ENCODE data around the gene SLC66A1.

SLC66A1 gene

DNA sequence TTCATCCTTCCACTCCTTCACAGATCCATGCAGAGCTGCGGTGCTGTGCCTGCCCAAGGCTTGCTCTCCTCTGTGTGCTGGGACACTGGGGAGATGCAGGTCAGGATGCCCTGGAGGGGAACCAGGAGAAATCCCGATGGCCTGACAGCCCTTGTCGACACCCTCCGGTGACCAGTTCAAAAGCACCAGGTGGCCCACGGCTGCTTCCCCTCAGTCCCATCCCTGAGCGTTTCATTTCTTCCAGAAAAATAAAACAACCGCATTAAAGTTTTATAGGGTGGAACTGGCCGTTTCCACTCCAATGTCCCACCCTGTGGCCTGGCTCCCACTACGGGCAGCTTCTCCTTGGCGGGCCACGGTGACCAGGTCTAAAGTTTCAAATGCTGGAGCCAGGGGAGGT lies 48.3 kb downstream of the SLC66A1 start:
- H3K9me2 ChIP-seq (ENCODE audit: low read depth, low read length): no peaks in the 10 kb centered on the region
- H3K9me3 ChIP-seq (ENCODE audit: low read length): no peaks in the 10 kb centered on the region
- no peak for TF ChIP-seq EZH2 (IDR thresholded peaks at IDR 0.05; ENCODE audit: borderline replicate concordance, low read length)
- TF ChIP-seq, protein P1, sequence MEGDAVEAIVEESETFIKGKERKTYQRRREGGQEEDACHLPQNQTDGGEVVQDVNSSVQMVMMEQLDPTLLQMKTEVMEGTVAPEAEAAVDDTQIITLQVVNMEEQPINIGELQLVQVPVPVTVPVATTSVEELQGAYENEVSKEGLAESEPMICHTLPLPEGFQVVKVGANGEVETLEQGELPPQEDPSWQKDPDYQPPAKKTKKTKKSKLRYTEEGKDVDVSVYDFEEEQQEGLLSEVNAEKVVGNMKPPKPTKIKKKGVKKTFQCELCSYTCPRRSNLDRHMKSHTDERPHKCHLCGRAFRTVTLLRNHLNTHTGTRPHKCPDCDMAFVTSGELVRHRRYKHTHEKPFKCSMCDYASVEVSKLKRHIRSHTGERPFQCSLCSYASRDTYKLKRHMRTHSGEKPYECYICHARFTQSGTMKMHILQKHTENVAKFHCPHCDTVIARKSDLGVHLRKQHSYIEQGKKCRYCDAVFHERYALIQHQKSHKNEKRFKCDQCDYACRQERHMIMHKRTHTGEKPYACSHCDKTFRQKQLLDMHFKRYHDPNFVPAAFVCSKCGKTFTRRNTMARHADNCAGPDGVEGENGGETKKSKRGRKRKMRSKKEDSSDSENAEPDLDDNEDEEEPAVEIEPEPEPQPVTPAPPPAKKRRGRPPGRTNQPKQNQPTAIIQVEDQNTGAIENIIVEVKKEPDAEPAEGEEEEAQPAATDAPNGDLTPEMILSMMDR (IDR thresholded peaks at IDR 0.05; ENCODE audit: low read length): no peak
- no peak overlapping the region for H3K27ac ChIP-seq (ENCODE audit: low read depth, low read length, poor library complexity, severe bottlenecking)
- no peak overlapping the region for H3K9ac ChIP-seq (ENCODE audit: low read length)
- H3K36me3 ChIP-seq (ENCODE audit: insufficient read depth, low read length): peaks cover 12% of the 10 kb centered on the region
- H3K4me2 ChIP-seq (ENCODE audit: low read length): no peak overlapping the region
- H3F3A ChIP-seq (ENCODE audit: insufficient read depth, low read length): no peaks in the 10 kb centered on the region
- no peaks in the 10 kb centered on the region for H3K4me1 ChIP-seq (ENCODE audit: insufficient read depth, low read length, severe bottlenecking)
- H2AFZ ChIP-seq (ENCODE audit: low read length): no peak overlapping the region
- no peaks in the 10 kb centered on the region for H4K20me1 ChIP-seq (ENCODE audit: insufficient read depth, low read length)
- H3K4me3 ChIP-seq (ENCODE audit: low read depth, low read length, poor library complexity, severe bottlenecking): no peak overlapping the region
- no peaks in the 10 kb centered on the region for H3K79me2 ChIP-seq (ENCODE audit: insufficient read depth, low read length)
- H3K27me3 ChIP-seq (ENCODE audit: insufficient read depth, low read length): no peaks in the 10 kb centered on the region

DNA sequence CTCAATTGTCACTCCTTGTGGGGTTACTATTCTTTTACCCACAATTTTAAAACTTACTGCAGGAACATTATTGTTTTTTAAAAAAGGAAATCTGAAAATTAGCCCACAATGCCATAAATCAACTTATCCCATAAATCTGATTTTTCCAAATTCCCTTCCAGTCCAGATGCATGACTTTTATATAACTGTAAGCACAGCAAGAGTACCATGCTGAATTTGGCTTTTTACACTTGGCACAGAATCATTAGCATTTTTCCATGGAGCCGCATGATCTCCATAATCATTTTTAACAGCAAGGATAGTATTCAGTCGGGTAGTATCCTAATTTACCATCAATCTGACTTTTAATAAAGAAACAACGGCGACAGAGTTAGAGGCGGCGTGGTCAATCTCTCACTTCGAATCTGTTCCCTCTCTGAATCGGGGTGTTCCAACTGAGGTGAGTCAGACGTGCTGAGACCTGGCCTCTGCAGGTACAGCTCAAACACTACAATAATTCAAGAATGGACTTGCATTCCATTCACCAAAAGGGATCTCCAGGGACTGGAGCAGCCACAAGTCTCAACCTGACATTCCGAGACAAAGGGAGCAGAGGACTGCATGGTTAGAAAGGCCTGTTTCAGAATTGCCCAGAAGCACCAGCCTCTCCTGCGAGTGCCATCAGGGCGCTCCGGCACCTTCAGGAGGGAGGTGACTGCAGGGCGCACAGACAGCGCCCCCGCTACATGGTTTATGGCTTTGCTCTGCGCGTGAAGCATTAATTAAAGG lies 48.9 kb downstream of the SLC66A1 start:
- H2AFZ ChIP-seq (ENCODE audit: low read length): no peak overlapping the region
- H3K9ac ChIP-seq (ENCODE audit: low read length): no peak overlapping the region
- no peaks in the 10 kb centered on the region for H4K20me1 ChIP-seq (ENCODE audit: insufficient read depth, low read length)
- no peak overlapping the region for H3K4me2 ChIP-seq (ENCODE audit: low read length)
- H3F3A ChIP-seq (ENCODE audit: insufficient read depth, low read length): no peaks in the 10 kb centered on the region
- no peaks in the 10 kb centered on the region for H3K4me1 ChIP-seq (ENCODE audit: insufficient read depth, low read length, severe bottlenecking)
- no peaks in the 10 kb centered on the region for H3K9me3 ChIP-seq (ENCODE audit: low read length)
- no peaks in the 10 kb centered on the region for H3K79me2 ChIP-seq (ENCODE audit: insufficient read depth, low read length)
- peaks cover 6% of the 10 kb centered on the region; the same call in 1 of the 2 replicates for H3K36me3 ChIP-seq (ENCODE audit: insufficient read depth, low read length)
- H3K27ac ChIP-seq (ENCODE audit: low read depth, low read length, poor library complexity, severe bottlenecking): no peak overlapping the region
- TF ChIP-seq, protein P1 (IDR thresholded peaks at IDR 0.05; ENCODE audit: low read length): no peak
- H3K4me3 ChIP-seq (ENCODE audit: low read depth, low read length, poor library complexity, severe bottlenecking): no peak overlapping the region
- no peaks in the 10 kb centered on the region for H3K9me2 ChIP-seq (ENCODE audit: low read depth, low read length)
- H3K27me3 ChIP-seq (ENCODE audit: insufficient read depth, low read length): no peaks in the 10 kb centered on the region

DNA sequence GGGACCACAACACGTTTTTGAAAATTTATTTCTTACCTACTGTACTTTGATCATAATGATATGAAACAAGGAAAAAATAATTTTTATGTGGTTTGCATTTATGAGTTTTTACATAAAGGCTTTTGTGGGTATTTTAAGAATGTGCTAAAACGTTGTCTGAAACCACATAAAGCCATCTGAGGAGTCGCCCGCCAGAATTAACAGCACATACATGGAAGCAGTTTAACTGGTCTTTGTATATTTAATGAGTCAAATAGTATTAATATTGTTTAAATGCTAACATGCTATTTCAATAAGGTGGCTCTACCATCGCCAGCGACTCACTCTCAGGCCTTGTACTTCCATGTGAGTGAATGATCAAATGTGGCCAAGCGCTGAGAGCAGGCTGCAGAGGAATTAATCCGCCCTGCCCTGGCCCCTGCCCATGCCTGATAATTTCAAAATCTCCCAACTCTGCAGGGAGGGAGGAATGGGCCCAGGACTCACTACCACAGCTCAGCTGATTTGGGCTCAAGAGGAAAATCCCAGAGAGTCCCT lies 49.6 kb downstream of the SLC66A1 start:
- H3K4me3 ChIP-seq (ENCODE audit: low read depth, low read length, poor library complexity, severe bottlenecking): no peak overlapping the region
- no peaks in the 10 kb centered on the region for H4K20me1 ChIP-seq (ENCODE audit: insufficient read depth, low read length)
- H3K27ac ChIP-seq (ENCODE audit: low read depth, low read length, poor library complexity, severe bottlenecking): no peak overlapping the region
- TF ChIP-seq EZH2 (IDR thresholded peaks at IDR 0.05; ENCODE audit: borderline replicate concordance, low read length): no peak
- TF ChIP-seq, protein P1 (IDR thresholded peaks at IDR 0.05; ENCODE audit: low read length): no peak
- no peak overlapping the region for H3K9ac ChIP-seq (ENCODE audit: low read length)
- no peaks in the 10 kb centered on the region for H3F3A ChIP-seq (ENCODE audit: insufficient read depth, low read length)
- H3K36me3 ChIP-seq (ENCODE audit: insufficient read depth, low read length): no peaks in the 10 kb centered on the region; the same call in 1 of the 2 replicates
- H3K9me2 ChIP-seq (ENCODE audit: low read depth, low read length): no peaks in the 10 kb centered on the region
- H3K79me2 ChIP-seq (ENCODE audit: insufficient read depth, low read length): no peaks in the 10 kb centered on the region
- H3K4me2 ChIP-seq (ENCODE audit: low read length): no peak overlapping the region
- H3K27me3 ChIP-seq (ENCODE audit: insufficient read depth, low read length): no peaks in the 10 kb centered on the region
- no peaks in the 10 kb centered on the region for H3K4me1 ChIP-seq (ENCODE audit: insufficient read depth, low read length, severe bottlenecking)
- H3K9me3 ChIP-seq (ENCODE audit: low read length): no peaks in the 10 kb centered on the region
- no peak overlapping the region for H2AFZ ChIP-seq (ENCODE audit: low read length)

Data from OCI-LY1 (cell line).